Endometrium (tissue), 2 donors: Measurements from ENCODE around the gene RTL10.

Source experiments
- FAIRE-seq: peaks from 2 replicates; lab custom pipeline; 2012; peaks lifted over from hg19 to GRCh38; lab: Jason Lieb, UNC
- donor health status: control.
- donor health status: control.

The RTL10 gene

DNA sequence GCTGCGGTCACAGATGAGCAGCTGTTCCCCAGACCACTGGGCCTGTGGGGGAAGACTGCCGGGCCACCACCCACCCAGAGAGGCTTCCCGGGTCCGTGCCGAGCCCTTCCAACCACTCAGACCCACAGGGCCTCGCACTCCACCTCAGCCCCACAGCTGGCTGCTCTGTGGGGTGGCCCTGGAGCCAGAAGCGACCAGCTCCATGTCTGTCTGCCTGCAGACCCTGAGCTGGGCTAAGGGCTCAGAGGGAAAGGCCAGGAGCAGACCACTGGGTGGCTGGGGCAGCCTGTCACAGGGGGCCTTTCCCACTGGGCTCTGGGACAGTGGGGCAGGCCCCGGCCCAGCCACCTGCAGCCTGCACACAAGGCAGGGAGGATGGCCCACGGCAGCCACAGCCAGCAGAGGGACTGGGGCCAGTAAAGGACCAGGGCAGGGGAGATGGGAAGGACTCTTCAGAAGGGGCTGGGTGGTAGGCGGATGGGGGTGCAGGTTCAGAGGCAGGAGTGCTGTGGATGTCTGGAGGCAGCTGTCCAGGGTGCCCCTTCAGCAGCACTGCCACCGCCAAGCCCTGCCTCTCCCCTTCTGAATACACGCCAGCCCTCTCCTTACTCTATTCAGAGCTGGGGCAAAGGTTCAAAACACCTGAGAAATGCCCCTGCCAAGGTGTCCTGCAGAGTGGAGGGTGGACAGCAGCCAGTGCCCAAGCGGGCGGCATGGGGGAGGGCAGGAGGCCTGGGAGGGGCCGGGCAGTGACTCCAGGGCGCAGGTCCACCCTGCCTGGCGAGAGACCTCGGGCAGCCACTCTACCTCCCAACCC, 32.2 kb downstream of the RTL10 start:
- no peak for FAIRE-seq

DNA sequence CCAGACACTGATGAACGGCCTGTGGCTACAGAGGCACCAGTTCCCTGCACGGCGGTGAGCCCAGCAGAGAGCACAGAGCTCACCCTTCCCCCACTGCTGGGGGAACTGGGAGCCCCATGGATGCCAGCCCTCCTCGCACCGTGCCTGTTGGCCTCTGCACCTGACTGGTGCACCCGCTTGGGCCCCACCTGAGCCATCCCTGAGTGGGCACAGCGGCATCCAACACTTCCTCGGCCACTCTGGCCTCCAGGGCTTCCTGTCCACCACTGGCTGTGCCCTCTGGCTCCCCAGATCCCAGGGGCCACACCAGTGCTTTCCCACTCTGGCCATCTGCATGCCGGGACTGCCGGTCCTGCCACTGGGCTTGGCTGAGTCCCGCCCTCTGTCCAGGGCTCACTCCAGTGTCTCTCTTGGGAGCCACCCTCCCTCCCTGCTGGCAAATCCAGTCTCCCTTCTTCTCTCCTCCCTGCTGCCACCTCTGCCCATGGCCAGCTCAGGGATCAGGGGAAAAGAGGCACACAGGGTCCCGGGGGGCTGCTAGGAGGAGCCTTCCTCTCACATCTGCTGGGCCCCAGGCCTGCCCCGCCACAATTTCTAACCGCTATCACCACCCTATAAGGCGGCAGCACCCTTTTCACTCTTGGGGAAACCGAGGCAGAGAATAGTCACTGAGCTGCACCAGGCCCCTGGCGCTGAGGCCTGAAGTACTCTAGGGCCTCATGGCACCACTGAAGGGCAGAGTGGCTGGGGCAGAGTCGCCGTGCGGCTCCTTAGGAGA, 33.0 kb downstream of the RTL10 start:
- FAIRE-seq: no peak

DNA sequence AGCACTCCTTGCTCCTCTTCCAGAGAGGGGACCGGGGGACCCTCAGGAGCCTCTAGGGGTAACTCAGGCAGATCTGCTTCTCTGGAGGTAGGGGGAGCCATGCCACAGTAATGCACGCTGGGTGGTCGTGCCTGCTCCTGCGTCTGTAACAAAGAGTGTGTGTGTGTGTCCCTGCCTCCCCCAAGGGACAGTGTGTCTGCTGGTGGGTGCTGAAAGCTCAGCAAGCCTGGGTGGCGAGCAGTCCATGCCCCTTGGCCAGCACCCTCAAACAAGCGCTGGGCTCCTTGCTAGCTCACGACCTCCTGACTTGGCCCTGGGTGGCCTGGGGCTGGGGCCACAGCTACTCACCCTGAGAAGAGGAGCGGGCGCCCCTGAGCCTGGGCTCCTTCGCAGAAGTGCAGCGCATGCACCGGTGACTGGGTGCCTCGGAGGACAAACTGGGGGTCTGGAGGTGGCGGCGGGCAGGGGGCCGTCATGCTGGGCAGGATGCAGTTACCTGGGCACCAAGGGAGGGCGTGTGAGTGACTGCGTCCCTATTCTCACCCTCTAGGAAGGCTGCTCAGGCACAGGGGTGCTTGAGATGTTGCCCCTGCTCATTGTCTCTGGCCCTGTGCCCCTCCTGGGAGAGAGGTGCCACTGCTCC, 33.7 kb downstream of the RTL10 start:
- FAIRE-seq: no peak

DNA sequence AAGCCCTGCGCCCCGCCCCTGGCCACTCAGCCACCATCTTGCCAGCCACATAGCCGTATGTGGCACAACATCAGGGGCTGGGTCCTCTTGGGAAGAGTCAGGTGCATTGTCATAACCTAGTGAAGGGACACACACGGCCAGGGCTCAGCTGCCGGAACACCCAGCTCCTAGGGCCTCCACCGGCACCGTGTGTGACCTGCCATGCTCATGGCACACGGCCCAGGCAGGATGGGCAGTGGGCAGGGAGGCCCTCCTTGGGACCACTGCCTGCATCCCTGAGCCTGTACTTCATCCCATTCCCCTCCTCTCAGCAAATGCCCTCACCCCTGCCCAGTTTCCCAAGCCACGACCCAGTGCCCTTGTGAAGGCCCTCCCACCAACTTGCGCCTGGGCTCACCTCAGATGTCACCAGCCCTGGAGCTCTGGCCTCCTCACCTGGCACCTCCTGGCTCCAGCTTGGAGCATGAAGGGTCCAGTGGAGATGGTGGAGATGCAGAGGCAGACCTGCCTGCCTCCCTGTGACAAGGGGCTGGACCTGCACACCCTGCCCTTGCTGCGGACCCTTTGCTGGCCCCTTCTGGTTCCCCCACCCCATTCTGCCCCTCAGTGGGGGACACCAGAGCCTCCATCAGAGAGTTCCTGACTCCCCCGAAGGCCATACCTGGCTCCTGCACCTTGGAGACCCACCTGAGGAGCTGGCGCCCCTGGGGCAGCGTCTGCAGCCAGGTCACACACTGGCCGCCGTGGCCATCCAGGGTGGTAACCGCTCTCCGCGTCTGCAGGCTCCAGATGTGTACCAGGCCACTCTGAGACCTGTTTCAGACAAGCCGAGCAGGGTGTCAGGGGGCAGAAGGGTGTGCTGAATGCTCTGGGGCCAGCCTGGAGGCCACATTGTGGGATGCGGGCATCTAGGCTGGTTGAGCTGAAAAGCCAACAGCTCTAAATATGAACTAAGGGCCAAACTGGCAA, 34.5 kb downstream of the RTL10 start:
- FAIRE-seq: no peak

DNA sequence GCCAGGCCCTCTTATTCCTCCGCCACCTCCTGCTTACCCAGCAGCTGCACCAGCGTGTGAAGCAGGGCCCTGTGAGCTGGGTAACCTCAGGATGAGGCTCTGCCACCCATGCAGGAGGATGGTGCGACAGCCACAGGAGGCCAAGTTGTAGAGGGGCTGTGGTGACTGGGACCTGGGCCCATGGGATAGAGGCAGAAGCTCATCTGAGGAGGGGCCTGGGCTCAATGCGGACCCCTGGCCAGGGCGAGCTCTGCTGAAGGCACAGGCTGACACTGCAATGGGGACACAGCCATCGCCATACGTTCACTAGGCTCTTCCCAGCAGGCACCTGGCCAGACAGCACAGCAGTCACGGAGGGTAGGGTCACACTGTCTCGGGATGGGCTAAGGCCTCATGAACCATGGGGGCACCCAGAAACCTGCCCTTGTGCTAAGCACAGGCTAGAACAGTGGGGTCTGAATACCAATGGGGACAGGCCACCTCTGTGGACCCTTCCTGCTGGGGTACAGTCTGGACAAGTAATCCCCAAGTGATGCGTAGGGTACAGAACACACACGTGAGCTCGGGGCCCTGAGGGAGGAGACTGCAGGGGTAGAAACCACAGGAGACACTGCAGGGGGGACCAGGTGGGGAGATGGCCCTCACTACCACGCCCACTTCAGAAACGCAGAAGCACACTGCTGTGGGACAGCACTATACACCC, 35.3 kb downstream of the RTL10 start:
- no peak for FAIRE-seq

DNA sequence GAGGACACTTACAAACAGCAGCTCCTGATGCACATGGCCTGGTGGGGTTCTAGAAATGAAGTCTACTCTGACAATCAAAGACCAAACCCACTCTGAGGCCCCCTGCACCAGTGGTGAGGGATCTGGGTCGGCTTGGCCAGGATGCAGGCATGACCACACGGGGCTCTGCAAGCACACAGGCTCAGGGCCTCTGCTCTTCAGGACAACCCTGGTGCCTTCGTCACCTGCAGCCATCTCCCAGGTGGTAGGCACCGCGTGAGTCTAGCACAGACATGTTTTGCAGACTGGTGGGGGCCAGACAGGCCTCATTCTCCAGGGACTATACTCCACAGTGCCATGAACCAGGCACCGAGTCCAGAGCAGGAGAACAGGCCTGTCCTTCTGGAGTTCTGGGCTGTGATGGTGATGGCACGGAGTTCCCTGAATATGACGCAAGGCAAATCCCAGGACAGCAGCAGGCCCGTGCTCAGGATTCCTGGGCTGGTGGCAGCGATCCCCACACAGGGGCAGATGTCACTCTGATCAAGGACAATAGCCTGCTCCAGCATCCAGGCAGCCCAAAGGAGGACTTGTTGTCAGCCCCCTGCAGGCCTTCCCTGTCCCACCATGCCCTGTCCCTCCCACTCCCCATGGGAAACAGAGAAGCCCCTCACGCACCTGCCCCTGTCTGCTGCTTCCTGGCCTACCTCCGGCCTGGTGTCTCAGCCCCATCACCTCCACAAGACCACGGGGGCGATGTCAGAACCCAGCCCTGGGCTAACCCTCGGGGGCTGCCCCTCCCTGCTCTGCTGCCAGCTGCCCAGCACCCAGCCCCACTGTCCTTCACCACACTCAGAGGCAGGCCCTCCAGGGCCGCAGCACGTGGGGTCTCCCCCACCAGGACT, 36.1 kb downstream of the RTL10 start:
- no peak for FAIRE-seq

DNA sequence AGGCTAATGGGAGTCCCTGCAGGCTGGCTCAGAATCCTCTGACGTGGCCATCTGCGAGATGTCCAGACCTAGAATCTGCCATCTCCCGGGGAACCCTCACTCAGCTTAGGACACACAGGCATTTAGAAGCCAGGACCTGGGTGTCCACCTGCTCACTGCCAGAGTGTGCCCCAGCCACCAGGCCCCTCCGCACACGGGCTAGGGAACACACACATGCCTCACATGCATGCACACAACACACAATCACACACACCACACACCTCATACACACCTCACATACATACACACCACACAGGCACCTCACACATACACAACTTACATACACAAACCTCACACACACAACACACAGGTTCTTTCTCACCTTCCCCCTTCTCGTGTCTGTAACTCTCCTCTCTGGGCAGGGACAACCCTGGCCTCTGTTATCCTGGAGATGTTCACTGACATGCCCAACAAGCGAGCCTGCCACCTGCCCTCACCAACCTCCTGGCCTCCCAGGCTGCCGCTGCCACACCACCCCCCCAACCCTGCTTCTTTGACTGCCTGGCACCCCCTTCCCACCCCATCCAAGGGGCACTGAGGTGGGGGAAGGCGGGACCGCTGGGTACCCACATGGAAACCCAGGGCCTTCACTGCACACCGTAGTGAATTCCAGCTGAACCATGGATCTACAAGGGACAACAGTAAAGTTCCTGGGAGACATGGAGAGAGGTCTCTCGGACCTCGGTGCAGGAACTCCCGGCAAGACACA, 38.1 kb downstream of the RTL10 start:
- no peak for FAIRE-seq

DNA sequence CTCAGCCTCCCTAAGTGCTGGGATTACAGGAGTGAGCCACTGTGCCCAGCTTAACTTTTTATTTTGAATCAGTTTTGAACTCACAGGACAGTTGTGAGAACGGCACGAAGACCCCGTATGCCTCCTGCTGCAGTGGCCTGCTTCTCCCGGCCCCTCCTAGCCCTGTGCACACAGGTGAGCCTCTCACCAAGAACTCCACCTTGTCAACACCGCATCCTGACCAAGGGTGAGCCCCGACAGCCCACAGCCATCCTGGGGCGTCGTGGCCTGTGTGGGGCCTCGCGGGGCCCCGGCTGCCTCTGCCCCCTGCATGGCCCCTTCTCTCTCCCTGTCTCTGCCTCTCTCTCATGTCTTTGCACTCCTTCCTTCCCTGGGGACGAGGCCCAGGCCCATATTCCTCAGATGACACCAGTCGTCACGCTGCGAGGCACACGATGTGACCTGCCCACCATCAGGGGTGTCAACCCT, 38.8 kb downstream of the RTL10 start:
- no peak for FAIRE-seq

DNA sequence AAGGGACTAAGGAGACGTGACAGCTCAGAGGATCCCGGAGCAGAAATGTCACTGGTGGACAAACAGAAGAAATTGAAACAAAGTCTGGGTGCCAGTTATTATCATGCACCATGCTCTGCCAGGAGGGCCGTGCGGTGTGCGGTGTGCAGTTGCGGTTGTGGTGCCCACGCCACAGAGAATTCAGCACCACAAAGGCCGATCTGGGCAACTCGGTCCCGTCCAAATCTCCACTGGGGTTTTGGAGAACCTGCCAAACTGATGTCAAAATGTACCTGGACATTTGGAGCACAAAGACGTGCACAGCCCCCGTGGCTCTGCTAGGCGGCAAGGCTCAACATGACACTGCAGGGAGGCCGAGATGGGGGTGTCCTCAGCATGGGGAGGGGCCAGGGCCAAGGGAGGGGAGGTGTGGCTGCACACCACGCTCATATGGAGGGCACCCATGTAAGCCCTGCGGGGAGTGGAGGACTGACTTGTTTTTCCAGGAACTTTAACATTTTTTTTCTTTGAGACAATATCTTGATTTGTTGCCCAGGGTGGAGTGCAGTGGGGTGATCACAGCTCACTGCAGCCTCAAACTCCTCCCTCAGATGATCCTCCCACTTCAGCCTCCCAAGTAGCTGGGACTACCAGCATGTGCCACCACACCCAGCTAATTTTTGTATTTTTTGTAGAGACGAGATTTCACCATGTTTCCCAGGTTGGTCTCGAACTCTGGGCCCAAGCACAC, 39.4 kb downstream of the RTL10 start:
- no peak for FAIRE-seq

DNA sequence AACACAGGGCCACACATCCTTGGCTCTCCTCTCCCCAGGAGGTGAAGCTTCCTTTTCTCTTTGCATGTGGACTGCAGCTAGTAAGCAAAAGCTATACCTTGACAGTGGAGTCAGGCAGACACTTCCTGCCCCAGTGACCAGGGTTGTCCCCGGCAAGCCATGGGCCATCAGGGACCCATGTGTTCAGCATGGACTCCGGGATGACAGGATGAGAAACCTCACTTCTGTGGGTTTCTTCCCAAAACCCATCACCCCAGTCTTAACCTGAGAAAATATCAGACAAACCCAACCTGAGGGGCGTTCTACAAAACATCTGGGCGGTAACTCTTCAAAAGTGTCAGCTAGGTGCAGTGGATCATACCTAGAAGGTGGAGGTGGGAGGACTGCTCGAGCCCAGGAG, 40.2 kb downstream of the RTL10 start:
- no peak for FAIRE-seq

DNA sequence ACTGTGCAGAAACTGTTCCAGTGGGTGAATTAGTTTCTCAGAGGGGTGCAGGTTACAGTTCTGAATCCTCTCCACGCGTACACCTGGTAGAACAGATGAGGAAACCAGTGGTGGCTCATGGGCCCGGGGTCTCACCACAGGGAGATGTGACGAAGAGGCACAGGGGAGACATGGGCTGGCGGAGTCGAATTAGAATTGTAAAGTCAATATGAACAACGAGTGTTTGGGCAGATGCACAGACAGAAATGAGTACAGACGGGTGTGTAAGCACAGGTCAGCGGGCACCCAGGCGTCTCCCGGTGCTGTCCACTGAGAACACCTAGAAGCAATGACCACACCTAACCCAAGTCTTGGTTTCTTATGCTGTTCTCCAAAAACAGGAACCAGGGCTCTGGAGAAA, 41.8 kb downstream of the RTL10 start:
- no peak for FAIRE-seq

DNA sequence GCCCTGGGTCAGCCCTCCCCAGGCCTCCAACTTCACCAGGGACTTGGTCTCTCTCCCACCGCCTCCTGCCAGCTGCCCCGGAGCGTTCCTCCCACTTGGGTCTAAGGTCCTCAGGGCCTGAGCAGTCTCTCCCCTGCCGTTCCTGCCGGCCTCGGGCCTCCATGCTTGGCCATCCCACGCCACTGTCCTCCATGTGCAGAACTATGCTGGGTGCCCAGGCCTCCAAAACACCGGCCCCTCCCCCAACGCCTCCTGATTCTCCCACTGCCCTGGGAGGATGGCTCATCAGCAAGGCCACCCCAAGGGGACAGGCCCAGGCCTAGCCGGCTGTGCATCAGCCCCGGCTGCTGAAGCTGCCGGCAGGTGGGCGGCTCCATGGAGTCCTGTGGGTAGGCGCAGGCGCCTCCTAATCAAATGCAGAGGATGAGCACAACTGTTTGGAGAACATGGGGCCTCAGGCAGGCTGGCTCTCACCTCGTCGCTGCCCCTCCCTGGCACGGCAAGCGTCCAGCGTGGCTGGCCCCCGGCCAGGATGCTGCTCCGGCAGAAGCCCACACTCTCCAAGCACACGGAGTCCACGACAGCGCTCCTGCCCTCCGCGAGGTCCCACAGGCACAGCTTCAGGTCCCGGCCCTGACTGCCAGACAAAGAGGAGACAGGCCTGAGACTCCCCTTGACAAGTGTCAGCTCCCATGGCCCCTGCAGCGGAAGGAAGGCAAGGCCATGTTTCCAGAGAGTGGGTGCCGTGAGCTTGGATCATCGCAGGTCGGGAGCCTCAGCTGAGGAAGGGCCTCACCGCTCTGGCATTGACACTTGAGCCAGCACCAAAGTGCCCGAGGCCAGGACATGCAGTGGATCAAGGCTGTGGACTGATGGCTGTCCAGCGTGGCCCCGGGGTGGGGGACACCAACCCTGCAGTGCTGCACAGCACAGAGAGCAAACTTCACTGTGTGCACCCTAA, 42.6 kb downstream of the RTL10 start:
- no peak for FAIRE-seq

DNA sequence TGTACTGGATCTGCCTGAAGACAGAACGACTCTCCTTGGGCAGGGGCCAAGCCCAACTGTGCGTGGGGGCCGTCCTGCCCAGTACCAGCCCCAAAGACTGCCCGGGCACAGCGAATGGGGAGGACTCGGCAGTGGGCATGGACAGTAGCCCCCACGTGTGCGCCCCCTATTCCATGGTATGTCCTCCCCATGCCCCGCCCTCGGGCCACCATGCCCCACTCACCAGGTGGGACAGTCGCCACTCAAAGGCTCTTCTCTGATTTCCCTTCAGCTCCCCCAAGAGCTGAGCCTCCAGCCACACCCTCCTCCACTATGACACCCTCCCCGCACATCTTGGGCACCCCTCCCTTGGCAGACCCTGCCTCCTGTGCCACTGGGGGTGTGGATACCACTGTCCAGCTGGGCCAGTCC, 43.5 kb downstream of the RTL10 start:
- no peak for FAIRE-seq

DNA sequence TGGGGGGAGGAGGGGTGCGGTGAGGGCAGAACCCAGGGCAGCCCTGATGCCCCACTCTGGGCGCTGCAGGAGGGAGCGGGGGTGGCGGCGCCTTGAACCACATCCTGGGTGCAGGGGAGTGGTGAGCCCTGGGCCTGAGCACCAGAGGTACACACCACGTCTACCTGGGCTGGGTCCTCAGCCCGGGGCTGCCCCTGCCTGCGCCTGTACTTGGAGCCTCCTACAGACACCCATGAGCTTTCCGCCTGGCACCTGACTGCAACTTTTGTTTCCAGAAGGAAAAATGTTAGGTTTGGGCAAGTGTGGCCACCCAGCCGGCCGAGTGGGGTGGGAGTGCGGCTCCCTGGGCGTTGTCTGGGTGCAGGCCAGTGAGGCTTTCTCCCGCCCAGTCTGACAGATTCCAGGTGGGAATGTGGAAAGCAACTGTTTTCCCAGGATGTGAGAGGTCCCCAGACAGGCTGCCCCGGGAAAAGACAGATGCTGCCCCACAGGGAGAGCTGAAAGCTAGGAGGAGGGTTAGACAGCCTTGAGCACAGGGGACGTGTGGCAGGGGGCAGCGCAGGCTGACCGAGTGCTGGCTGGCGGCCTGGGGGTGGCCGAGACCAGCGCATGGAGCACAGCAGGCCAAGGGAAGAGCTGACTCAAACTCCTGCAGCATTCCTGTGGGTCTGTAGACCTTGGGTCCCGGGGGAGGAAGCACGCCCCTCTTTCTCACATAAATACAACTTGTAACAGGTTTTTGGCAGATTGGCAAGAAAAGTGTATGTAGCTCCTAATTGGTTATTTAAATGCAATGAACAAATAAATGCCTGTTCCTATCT, 44.1 kb downstream of the RTL10 start:
- FAIRE-seq: no peak

DNA sequence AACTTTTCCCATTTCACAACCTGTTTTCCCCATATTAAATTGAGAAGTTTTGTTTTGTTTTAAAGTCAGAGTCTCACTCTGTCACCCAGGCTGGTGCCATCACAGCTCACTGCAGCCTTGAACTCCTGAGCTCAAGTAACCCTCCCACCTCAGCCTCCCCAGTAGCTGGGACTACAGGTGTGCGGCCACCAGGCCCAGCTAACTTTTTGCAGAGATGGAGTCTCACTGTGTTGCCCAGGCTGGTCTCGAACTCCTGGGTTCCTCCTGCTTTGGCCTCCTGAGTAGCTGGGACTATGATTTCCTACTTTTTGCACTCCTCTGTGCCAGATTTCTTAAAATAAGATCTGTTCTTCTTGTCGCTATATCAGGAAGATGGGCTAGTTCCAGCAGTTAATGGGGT, 44.9 kb downstream of the RTL10 start:
- no peak for FAIRE-seq

DNA sequence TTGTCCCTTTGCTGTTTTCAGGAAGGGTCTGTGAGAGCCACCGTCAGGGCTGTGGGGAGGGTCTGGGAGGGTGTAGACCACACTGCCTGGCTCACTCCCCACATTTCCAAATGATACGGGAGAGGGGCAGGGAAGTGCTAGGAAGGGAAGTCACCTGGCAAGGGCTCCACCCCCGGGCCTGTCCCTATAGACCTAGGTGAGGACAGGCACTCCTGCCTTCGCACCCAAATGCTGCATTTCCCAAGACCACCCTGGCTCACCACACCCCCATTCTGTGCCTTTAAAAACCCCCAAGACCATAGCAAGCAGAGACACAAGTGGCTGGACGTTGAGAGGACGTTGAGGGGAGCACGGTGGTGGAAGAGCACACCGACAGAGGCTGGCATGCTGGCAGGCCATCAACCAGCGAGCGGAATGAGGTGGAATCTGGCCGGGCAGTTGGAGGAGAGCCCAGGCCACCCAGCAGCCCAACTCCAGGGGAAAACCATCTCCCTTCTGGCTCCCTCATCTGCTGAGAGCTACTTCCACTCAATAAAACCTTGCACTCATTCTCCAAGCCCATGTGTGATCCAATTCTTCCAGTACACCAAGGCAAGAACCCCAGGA, 45.7 kb downstream of the RTL10 start:
- no peak for FAIRE-seq
